HG02588 (cell line): ENCODE data around the gene VAV1.
"Not testable (repeated sequence)": the region's sequence is repeated elsewhere in the genome, so short reads cannot be mapped to it uniquely, and the experiment has no call there.

ENCODE experiments used
- ATAC-seq: cut with Tn5 transposase; IDR thresholded peaks from one replicate; pipeline ENCODE4 v1.9.1; 2021; ENCODE audit warnings: mild to moderate bottlenecking, moderate library complexity; ENCODE audit not compliant: unreplicated experiment

Gene VAV1

GRCh38 chr19:6779206-6779605 is 6.7 kb downstream of the VAV1 start:
- ATAC-seq: no peak

- no peak for ATAC-seq
Measured at GRCh38 chr19:6787393-6787792, 14.9 kb downstream of the VAV1 start.

GRCh38 chr19:6788896-6789295 is 16.4 kb downstream of the VAV1 start:
- ATAC-seq: no peak

- ATAC-seq: no peak
Measured at GRCh38 chr19:6790194-6791128, 18.0 kb downstream of the VAV1 start.

GRCh38 chr19:6791237-6791636 is 18.7 kb downstream of the VAV1 start:
- ATAC-seq: no peak

- no peak for ATAC-seq
Measured at GRCh38 chr19:6793411-6793810, 20.9 kb downstream of the VAV1 start.

- ATAC-seq: no peak
Measured at GRCh38 chr19:6793973-6794372, 21.5 kb downstream of the VAV1 start.

GRCh38 chr19:6794686-6795431 is 22.4 kb downstream of the VAV1 start:
- no peak for ATAC-seq

- ATAC-seq: no peak
Measured at GRCh38 chr19:6796278-6796677, 23.8 kb downstream of the VAV1 start.

- no peak for ATAC-seq
Measured at GRCh38 chr19:6797646-6798045, 25.1 kb downstream of the VAV1 start.

GRCh38 chr19:6800160-6800790 is 27.8 kb downstream of the VAV1 start:
- ATAC-seq: not testable (repeated sequence)

- no peak for ATAC-seq
Measured at GRCh38 chr19:6800991-6801484, 28.5 kb downstream of the VAV1 start.

GRCh38 chr19:6801485-6802086 is 29.1 kb downstream of the VAV1 start:
- ATAC-seq: no peak

GRCh38 chr19:6802336-6803035 is 30.0 kb downstream of the VAV1 start:
- peak; percentile 44 for ATAC-seq

- no peak for ATAC-seq
Measured at GRCh38 chr19:6803036-6803404, 30.5 kb downstream of the VAV1 start.

- ATAC-seq: no peak
Measured at GRCh38 chr19:6806488-6806887, 34.0 kb downstream of the VAV1 start.

- no peak for ATAC-seq
Measured at GRCh38 chr19:6807291-6807690, 34.8 kb downstream of the VAV1 start.

- no peak for ATAC-seq
Measured at GRCh38 chr19:6808494-6808893, 36.0 kb downstream of the VAV1 start.

- ATAC-seq: no peak
Measured at GRCh38 chr19:6809262-6809661, 36.8 kb downstream of the VAV1 start.

- no peak for ATAC-seq
Measured at GRCh38 chr19:6811378-6811777, 38.9 kb downstream of the VAV1 start.
